ENCODE measurements around the gene SGIP1. TPM values are rescaled to one million over a fixed set of nuclear protein-coding genes. Genes with fewer than 3 reads are reported as not detected.
A peak's percentile ranks its signal among the peaks of the same experiment; 100 is the strongest.

The SGIP1 gene
- total RNA-seq, 2 donors from 2014 or later = 1.0 to 2.4 TPM

DNA sequence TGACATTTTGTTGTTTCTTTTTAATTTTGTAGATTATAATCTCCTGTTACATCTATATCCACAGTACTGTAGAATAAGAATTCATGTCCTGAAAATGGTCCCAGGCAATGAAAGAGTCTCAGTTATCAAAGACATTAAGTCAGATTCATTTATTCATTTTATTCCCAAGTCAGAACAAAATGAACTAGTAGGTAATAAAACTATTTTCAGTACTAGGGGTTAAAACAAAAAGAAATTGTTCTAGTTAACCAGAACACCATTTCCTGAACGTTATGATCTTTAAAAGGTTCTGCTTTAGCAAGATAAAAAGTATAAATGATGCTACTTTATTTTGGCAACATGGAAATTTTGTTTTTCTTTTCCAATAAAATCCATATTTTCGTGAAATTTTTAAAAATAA lies 211.5 kb downstream of the SGIP1 start:
- ATAC-seq (no peak), DNase-seq (no peak)
- intact Hi-C loops (cut with DNase I, micrococcal nuclease) = no loop called here

DNA sequence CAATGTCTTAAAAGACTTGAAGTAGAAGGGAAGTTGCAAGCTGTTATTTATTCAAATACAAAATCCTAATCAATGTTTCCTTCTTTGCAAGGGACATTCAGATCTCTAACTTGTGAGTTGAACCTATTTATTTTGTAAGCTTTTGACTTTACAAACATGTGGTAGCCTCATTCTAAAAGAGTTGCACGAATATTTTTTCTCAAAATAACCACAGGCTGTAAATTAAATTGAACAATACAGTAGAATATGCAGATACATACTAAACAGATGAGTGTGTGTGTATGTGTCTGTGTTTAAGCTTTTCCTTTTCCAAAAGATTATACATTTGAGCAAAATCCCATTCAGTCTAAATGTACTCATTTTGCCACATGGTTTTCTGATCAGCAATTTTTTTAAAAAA lies 213.5 kb downstream of the SGIP1 start:
- no peak for DNase-seq
- intact Hi-C loops (cut with DNase I, micrococcal nuclease) = no loop called here
- ATAC-seq = no peak

DNA sequence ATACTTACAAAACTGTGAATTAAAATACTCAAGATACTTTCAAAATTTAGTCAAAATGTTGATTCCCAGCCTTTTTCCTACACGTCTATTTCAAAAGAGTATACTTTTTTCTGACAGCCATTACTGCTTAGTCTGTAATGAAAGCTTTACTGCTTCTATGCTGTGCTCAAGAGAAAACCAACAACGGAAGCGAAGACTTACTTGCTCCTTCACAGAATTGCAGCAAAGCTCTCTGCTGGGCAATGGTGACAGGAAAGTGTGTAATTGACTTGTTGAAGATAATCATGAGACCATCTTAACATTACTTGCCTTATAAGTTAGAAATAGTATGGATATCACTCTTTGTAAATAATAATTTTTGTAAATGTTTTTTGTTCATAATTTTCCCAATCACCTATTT lies 216.6 kb downstream of the SGIP1 start:
- no peak for ATAC-seq
- no peak for DNase-seq
- intact Hi-C loops (cut with DNase I, micrococcal nuclease) = no loop called here

DNA sequence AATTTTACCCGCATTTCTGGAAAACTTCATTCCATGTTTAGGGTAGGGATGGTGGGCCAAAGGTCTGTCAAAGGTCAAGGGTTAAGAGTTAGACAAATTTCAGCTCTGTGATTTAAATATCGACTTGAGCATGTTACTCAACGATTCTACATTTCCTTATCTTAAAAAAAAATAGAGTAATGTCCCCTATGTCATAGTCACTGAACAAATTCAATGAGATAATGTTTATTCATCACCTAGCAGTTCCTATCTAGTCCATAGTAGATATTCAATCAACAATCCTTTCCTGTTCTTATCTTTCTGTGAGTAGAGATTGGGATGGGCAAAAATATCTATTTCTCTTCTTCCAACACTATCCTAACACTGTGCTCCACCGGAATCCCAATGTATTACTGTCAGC lies 217.2 kb downstream of the SGIP1 start:
- DNase-seq (no peak), ATAC-seq (no peak)
- intact Hi-C loops (cut with DNase I, micrococcal nuclease) = no loop called here

DNA sequence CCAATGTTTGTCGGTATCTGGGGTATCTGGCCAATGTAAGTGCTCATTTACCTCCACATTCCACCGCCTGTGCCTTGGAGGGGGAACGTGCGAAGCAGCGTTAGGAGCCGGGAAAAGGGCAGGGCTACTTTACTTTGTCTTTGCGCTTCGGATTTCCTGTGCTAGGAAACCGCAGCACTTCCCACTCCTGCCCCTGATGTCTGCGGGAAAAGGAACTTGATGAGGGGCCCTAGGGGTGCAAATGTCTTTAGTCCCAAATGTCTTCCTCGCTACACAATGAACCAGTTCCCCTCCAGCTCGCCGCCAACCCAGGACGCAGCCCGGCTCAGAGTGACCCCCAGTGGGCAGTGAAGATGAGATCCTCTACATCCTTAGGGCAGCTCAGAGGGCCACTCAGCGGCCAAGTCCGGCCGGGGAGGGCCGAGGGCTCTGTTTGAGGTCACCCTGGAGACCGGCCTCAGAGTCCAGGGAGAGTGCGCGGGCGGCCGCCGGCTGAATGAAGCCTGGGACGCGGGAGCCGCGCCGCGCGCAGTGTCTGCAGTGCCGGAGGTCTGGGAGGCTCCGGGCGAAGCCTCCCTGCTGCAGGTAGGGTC lies 218.1 kb downstream of the SGIP1 start, which contains the start of gene DYNLT5:
Gene DYNLT5, plus strand, starts transcription at position 460 of the 593 bp plus-strand sequence. CDS start 2,200 bp downstream, outside the sequence.
- intact Hi-C loops (cut with DNase I, micrococcal nuclease) = no loop called here
- ATAC-seq (peak; percentile 27), DNase-seq (peak; percentile 25 to 36)

DNA sequence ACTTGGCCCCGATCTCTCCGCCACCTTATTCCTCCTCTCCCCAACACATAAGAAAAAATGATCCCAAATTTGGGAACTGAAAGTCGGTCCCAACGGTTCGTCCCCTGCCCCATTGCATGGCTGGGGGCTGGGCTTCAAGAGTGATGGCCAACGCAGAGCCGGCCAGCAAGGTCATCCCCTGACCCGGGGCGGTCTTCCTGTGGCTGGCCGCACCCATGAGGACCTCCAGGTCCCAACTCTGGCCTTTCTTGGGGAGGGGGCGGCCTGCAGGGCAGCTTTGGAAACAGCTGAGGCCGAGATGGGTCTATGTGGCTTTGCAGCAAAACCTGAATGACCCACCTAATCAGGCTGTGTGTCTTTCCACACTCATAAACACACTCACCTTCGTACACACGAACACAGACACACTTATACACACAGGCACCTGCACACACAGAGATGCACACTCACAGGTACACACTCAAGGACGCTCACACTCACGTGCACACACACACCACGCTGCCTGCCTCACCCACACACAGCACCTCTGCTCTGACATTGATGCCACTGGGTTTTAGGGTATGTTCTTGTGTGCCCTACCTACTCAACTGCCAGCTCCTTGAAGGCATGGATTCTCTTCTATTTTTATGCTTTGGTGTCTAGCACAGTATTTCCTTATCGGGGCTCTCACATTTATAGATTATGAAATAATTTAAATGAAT lies 218.9 kb downstream of the SGIP1 start:
- DNase-seq = no peak
- intact Hi-C loops (cut with DNase I, micrococcal nuclease) = no loop called here
- ATAC-seq = no peak

DNA sequence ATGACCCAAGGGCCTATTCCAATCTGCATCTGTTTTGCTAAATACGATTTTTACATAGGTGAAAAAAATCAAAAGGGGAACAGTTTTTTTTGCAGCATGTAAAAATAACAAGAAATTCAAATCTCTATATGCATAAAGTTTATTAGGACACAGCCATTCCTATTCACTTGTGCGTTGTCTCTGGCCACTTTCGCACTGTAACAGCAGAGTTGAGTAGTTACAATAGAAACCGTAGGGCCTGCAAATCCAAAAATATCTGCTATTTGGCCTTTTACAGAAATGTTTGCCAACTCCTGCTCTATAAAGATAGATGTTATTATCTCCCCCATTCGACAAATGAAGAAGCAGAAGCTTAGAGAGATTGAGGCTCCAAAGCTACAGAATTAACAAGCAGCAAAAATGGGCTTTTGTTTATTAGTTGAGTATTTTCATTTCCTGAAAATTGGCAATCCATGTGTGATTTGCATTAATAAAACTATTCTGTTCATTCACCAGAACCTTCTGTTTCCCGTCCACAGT lies 223.8 kb downstream of the SGIP1 start:
- DNase-seq (no peak), ATAC-seq (no peak)
- intact Hi-C loops (cut with DNase I, micrococcal nuclease) = no loop called here

DNA sequence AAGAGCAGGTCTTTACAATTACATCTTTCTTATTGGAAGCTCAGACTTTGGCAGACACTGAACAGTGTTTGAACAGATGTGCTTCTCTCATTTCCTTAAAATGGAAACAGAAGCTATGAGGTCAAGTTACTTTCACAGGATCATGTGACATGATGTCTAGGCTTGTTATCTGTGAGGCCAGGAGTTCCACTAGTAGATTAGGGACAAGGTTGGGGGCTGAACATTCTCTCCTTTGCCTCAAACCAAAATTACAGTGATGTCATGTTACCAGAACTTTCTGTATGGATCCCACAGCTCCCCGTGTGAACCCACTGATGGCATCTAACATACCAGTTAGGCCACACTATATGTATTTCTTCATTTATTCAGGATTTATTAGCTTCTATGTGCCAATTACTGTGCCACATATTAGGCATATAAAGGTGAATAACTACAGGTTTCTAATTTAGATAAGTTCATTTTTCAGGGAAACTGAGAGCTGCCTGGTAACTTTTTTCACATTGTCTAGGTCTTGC lies 224.3 kb downstream of the SGIP1 start:
- no peak for ATAC-seq
- DNase-seq = no peak
- intact Hi-C loops (cut with DNase I, micrococcal nuclease) = no loop called here

DNA sequence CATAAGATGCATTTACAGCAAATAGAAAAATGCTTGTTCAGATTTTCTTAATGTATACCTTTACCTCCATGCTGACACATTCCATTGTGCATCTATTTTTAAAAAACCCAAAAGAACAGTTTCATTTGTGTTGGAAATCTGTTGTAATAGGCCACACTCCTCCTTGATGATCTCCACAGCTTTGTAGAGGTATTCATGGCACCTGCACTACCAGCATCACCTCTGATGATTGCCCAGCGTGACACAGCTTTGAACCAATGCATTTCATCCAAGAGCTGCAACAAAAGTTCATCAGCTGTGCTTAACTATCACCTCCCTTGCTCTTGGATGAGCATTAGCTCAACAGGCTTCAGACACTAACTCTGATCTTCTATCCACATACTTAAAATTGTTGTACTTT lies 226.6 kb downstream of the SGIP1 start:
- no peak for ATAC-seq
- DNase-seq = no peak
- intact Hi-C loops (cut with DNase I, micrococcal nuclease) = loop anchor here in 1 of 2 donors (10.0 kb wide), 1 partner anchor 384 kb away; no protein-coding TSS in a partner anchor

DNA sequence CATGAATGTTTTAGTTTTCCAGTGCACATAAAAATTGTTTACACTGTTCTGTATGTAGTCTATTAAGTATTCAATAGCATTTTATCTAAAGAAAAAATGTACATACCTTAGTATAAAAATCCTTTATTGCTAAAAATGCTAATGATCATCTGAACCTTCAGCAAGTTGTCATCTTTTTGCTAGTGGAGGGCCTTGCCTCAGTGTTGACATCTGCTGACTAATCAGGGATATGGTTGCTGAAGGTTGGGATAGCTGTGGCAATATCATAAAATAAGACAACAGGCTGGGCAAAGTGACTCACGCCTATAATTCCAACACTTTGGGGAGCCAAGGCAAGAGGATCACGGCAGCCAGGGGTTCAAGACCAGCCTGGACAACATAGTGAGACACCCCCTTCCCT lies 227.3 kb downstream of the SGIP1 start:
- intact Hi-C loops (cut with DNase I, micrococcal nuclease) = loop anchor here in 1 of 2 donors (10.0 kb wide), 1 partner anchor 384 kb away; no protein-coding TSS in a partner anchor
- peak; percentile 71 for ATAC-seq
- DNase-seq = no peak

DNA sequence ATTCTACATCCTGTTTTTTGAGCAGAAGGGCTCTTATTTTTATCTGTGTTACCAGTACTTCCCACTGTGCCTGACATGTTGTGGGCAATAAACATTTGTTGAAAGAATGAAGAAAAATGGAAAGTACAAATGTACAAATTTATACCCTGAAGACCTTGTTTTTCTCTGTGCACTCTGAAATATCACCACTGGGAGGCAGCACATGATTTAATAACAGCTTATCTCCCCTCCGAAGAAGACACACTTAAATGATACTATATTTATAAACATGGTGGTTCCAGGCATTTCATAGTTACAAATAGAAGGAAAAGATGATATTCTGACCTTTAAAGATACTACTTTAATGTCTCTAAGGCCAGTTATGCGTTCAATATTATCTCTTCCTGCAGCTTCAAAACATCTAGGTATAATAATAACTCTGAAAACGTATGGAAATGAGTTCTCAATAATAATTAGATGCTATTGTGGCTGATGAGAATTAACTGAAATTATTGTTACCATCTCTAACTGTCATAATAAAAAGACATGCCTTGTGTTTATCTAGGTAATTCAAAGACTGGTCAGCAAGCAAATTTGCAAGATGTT lies 231.1 kb downstream of the SGIP1 start:
- intact Hi-C loops (cut with DNase I, micrococcal nuclease) = loop anchor here in 1 of 2 donors (10.0 kb wide), 1 partner anchor 380 kb away; no protein-coding TSS in a partner anchor
- peak; percentile 69 for ATAC-seq
- peak in 1 of 2 donors; percentile 42 for DNase-seq

DNA sequence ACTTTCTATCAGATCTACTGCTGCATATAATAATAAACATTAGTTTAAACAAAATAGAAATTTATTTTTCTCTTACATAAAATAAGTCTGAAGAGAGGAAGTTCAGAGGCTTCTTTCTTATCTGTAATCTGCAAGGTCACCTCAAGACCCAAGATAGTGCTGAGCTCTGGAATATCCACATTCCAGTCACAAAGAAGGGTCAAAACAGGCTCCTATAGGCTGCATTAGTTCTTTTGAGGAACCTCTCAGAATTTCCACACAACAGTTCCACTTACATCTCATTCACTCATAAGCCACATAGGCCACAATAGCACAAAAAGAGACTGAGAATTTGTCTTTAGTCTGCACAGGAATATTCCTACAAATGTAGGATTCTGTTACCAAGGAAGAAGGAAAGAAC lies 233.7 kb downstream of the SGIP1 start:
- intact Hi-C loops (cut with DNase I, micrococcal nuclease) = loop anchor here in 1 of 2 donors (10.0 kb wide), 1 partner anchor 377 kb away; no protein-coding TSS in a partner anchor
- no peak for DNase-seq
- no peak for ATAC-seq

DNA sequence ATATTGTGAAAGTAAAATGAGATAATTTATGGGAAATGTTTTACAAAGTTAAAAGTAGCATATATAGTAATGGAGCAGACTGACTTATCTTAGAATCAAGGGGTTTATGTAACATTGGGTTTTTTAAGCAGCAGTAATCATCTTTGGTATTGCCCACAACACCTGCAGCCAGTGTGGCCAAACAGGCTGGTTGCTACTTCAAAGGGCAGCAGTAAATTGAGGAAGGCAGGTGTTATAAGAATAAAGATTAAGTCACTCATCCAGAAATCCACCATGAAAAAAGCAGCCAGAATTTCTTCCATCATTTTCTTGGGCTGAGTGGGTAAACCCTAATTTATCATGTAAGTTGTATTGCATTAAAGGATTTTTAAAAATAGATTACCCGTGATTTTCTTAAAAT lies 235.0 kb downstream of the SGIP1 start:
- intact Hi-C loops (cut with DNase I, micrococcal nuclease) = loop anchor here in 1 of 2 donors (10.0 kb wide), 1 partner anchor 376 kb away; no protein-coding TSS in a partner anchor
- no peak for ATAC-seq
- no peak for DNase-seq

DNA sequence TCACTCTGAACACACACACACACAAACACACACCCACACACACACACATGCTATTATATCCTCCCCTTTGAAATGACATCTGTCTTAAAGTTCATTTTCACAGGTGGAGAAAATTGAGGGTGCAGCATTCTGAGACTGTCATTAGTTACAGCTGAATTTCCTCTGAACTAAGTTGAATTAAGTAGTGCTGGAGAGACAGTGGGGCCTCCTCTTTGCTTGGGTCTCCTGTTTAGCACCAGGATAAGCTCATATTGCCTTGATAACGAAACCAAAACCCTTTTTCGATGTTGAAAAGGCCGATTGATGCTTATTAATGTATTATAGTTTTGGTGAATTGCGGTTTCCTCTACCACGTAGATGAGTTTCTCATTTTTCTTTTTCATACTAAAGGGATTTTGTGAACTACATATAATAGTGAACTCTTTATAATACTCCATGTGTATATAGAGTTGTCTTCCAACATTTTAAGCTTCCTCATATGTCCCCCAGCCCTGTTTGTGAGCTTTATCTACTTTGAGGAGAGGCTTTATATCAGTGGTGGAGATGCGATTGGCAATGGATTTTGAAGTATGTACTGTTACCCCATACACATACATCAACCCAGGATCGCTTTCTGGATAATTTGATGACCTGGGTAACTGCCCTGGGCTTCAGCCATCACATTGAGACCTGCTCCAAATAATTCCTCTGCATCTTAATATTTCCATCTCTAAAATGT lies 235.7 kb downstream of the SGIP1 start:
- intact Hi-C loops (cut with DNase I, micrococcal nuclease) = loop anchor here in 1 of 2 donors (10.0 kb wide), 1 partner anchor 375 kb away; no protein-coding TSS in a partner anchor
- no peak for DNase-seq
- ATAC-seq = no peak

DNA sequence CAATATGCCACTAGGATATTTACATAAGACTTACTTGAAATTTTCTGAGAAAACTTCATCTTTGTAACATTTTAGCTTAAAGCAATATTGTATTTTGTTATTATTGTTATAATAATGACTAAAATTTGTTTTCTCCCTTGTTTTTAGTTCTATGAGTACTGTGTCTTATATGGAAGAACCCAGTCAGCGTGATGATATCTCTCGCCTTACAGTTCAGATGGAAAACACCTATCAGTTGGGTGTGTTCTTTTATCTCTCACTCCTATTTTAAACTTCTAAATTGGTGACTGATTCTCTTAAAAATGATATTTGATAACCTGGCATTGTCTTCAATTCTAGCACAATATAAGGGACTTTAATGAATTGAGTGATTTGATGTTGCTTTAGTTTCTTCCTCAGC lies 236.3 kb downstream of the SGIP1 start:
- no peak for ATAC-seq
- DNase-seq = no peak
- intact Hi-C loops (cut with DNase I, micrococcal nuclease) = no loop called here

DNA sequence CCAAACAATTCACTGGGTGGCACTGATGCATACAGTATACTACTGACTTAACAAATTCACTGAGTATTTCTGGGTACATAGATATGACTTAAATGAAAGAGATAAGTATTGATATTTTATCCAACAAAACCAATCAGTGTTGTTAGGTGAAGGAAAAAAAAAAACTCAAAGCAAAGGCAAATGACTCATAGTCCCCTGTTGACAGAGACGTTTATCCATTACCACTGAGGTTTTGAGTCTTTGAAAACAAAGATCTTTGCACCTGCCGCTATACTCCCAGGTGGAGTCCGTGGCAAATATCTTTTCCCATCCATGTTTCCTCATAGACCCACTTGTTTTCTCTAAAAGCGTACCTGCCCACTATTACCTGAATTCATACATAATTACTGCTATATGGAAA lies 236.7 kb downstream of the SGIP1 start:
- intact Hi-C loops (cut with DNase I, micrococcal nuclease) = no loop called here
- ATAC-seq = no peak
- DNase-seq = no peak

DNA sequence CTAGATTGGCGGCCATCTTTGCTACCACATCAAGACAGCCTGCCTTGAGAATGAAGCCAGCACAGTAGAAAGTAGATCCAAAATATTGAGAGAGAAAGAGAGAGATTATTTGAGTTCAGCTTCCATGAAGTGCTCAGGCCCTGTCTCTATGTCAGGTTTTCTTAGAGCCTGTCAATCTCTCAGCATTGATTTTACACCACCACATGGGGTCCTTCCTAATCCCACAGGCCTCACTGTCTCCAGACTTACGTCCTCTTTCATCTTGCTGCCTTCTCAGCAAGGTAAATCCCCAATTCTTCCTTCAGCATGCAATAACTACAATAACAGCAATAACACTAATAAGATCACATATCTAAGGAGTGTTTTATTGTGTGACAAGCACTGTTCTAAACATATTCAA lies 239.3 kb downstream of the SGIP1 start:
- intact Hi-C loops (cut with DNase I, micrococcal nuclease) = no loop called here
- DNase-seq (no peak), ATAC-seq (no peak)

DNA sequence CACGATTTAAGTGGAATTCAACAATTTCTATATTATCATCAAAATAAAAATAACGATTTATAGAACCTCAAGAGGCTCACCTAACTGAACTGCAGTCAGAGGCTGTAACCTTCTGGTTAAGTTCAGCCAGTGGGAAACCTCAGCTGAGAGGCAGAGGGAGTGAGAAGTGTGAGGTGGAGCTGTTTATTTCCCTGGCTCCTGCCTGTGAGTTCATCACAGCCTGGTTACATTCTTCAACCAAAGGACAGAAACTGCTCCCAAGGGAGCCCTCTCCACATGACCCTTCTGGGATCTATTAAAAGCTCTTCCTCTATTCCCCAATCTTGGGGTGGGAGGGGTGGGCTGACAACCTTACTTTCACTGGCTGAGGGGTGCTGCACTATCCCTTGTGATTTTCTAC lies 240.5 kb downstream of the SGIP1 start:
- DNase-seq = no peak
- intact Hi-C loops (cut with DNase I, micrococcal nuclease) = no loop called here
- ATAC-seq = no peak

DNA sequence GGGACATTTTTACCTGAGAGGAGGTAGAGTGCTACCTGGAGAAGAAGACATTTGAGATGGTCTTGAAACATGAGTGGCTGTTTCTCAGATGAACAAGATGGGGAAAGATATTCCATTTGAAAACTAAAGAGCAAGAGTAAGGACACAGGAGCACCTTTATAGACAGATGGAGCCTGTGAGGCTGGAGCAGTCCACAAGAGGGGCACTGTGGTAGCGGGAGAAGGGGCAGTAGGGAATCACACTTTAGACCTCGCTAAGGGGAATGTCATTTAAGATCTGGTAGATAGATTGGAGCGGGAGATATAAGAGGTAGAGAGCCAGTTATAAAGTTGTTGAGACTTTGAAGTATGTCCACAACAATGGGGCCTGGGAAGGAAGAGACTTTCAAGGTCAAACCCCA lies 241.7 kb downstream of the SGIP1 start:
- intact Hi-C loops (cut with DNase I, micrococcal nuclease) = no loop called here
- ATAC-seq = no peak
- DNase-seq = no peak

Measured in left colon (tissue), 2 donors.